Activated CD8-positive, alpha-beta memory T cell treated with anti-CD3 and anti-CD28 coated beads, Interleukin-2, amount 10 ng/mL, durations not matched to agents 7 days and 5 days (primary cell): ENCODE data around the gene MSH2. TPM values are rescaled to one million over a fixed set of nuclear protein-coding genes. Genes with fewer than 3 reads are reported as not detected.

Experiments used
- ATAC-seq: fragments of 150-1000 bp; cut with Tn5 transposase; one replicate; pipeline ENCODE4 v1.10.0; 2021; ENCODE audit warnings: moderate library complexity
- CTCF ChIA-PET: fragments of 350-600 bp; sonication (Branson Sonifier 250); formaldehyde crosslinking; loops from one replicate; lab custom pipeline; 2021; ENCODE audit warnings: antibody characterized with exemption; lab: Charles Lee
- DNase-seq: peaks from one replicate; pipeline ENCODE4 v3.0.0-alpha.2; 2020
- H3K27ac Mint-ChIP-seq: one replicate; pipeline ENCODE4 v1.8.0; 2021; ENCODE audit warnings: mild to moderate bottlenecking, mixed read lengths
- H3K27me3 Mint-ChIP-seq: one replicate; pipeline ENCODE4 v1.8.0; 2021; ENCODE audit warnings: mixed read lengths
- H3K36me3 Mint-ChIP-seq: one replicate; pipeline ENCODE4 v1.8.0; 2021; ENCODE audit warnings: mild to moderate bottlenecking, mixed read lengths
- H3K4me1 Mint-ChIP-seq: one replicate; pipeline ENCODE4 v1.8.0; 2021; ENCODE audit warnings: mixed read lengths
- H3K4me3 Mint-ChIP-seq: one replicate; pipeline ENCODE4 v1.8.0; 2021; ENCODE audit warnings: mild to moderate bottlenecking, moderate library complexity, mixed read lengths
- H3K9me3 Mint-ChIP-seq: one replicate; pipeline ENCODE4 v1.8.0; 2022; ENCODE audit warnings: low read depth, mixed read lengths
- total RNA-seq, 2 experiments: library from RNA; stranded (reverse); gene quantifications; one replicate each; pipeline ENCODE4 v1.2.3, GENCODE V29; 2021

MSH2 gene
- total RNA-seq, 2 experiments from 2014 or later = 45.7 to 57.4 TPM

DNA sequence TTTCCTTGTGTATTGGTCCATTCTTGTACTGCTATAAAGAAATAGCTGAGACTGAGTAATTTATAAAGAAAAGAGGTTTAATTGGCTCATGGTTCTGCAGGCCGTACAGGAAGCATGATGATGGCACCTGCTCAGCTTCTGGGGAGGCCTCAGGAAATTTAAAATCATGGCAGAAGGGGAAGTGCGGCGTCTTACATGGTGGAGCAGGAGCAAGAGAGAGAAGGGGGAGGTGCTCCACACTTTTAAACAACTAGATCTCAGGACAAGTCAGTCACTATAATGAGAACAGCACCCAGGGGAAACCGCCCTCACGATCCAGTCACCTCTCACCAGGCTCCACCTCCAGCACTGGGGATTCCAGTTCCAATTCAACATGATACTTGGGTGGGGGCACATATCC is 54.3 kb downstream of the MSH2 start:
- H3K36me3 Mint-ChIP-seq = peaks cover 46% of the 10 kb centered on the region
- peaks cover 8% of the 10 kb centered on the region for H3K4me1 Mint-ChIP-seq
- H3K27me3 Mint-ChIP-seq = no peaks in the 10 kb centered on the region
- peak overlapping the region; percentile 14 for H3K27ac Mint-ChIP-seq
- DNase-seq (no peak), ATAC-seq (no peak)
- no peak overlapping the region for H3K4me3 Mint-ChIP-seq
- CTCF ChIA-PET = interaction anchor here (0.6 kb wide), 1 partner anchor 18 kb away, joined by 3 read pairs; no protein-coding TSS in a partner anchor
- no peaks in the 10 kb centered on the region for H3K9me3 Mint-ChIP-seq

DNA sequence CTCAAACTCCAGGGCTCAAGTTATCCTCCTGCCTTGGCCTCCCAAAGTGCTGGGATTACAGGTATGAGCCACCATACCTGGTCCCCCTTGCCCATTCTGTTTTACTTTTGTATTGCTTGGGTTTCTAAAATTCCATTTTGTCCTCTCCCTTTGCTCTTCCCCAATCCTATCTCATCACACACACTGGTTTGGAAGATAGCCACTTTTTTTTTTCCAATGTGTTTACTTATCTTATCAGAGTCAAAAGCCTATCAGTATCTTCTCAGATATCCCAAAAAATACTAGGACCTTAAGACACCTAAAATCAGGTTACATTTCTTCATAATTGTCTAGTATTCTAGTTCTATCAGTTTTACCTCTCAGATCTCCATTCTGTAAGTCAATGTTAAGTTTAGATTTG is 56.1 kb downstream of the MSH2 start:
- Mint-ChIP-seq H3K4me3 (no peak overlapping the region), H3K9me3 (no peaks in the 10 kb centered on the region), H3K4me1 (peaks cover 8% of the 10 kb centered on the region), H3K27me3 (no peaks in the 10 kb centered on the region), H3K36me3 (peaks cover 49% of the 10 kb centered on the region), H3K27ac (peak overlapping the region; percentile 17)
- DNase-seq (no peak), ATAC-seq (no peak)
- CTCF ChIA-PET = no interaction called here

DNA sequence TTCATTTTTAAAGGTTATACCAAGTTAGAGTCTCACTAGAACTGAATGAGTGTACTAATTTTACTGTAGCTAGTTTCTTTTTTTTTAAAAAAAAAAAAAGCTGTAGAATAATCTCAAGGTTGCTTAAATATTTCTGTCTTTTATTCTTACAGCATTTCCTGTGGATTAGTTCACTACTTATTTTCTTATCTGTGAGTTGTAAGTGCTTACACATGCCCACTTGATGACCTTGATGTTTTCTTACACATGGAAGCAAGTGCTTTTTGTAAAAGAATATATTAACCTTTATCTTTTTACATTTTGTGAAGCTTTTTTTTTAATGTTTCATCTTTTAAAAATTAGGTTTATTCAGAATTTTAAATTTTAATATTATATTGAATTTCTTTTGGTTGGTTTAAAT is 57.8 kb downstream of the MSH2 start:
- DNase-seq (no peak), ATAC-seq (no peak)
- CTCF ChIA-PET = interaction anchor here (0.7 to 0.9 kb wide), 2 partner anchors 307 to 1106 kb away, joined by 3 read pairs; no protein-coding TSS in a partner anchor

DNA sequence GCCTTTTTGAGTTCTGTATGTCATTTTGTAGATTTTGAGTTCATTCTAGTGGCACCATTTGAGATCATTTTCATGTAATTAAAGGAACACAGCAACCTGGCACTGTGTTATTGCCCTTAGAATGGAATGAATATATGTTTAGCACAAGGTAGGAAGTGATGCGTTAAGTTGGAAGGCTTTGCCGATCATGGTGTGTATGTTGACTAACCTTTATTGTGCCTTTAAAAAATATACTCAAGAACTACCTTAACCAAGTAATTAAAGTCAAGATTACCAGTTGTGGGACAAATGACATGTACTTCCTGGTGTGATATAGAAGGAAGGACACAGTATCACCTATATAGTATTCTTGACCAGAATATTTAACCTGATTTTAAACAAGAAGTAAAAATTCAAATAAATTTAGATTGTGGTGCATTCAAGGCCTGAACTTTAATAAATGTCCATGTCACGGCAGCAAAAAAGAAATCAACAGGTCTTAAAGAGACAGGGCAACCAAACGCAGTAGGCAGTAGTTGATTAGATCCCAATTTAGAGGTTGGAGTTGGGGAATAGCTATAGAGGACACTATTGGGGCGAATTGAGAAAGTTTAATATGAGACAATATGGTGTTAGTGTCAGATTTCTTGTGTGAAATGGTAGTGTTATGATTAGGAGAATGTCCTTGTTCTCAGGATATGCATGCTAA is 68.6 kb downstream of the MSH2 start:
- Mint-ChIP-seq H3K36me3 (peaks cover 33% of the 10 kb centered on the region), H3K9me3 (no peaks in the 10 kb centered on the region), H3K27ac (no peak overlapping the region), H3K4me3 (no peak overlapping the region), H3K4me1 (no peaks in the 10 kb centered on the region), H3K27me3 (no peaks in the 10 kb centered on the region)
- DNase-seq (no peak), ATAC-seq (no peak)
- CTCF ChIA-PET = no interaction called here

More for the DNA sequence above, 57.8 kb downstream of the MSH2 start:
- Mint-ChIP-seq H3K4me3 (no peak overlapping the region), H3K9me3 (no peaks in the 10 kb centered on the region), H3K36me3 (peaks cover 51% of the 10 kb centered on the region), H3K27ac (no peak overlapping the region), H3K27me3 (no peaks in the 10 kb centered on the region), H3K4me1 (peaks cover 8% of the 10 kb centered on the region)

DNA sequence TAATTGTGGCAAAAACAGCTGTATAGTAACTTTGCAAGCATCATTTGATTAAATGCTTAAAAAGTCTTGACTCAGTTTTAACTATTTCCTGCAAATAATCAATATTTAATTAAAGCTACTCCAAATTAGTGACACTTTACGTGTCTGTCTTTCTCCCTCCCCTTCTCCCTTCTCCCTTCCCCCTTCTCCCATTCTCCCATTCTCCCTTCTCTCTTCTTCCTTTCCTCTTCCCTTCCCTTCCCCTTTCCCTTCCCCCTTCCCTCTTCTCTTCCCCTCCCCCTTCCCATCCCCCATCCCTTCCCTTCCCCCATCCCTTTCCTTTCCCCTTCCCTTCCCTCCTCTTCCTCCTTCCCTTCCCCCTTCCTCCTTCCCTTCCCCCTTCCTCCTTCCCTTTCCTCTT is 76.9 kb downstream of the MSH2 start:
- no peaks in the 10 kb centered on the region for H3K4me1 Mint-ChIP-seq

DNA sequence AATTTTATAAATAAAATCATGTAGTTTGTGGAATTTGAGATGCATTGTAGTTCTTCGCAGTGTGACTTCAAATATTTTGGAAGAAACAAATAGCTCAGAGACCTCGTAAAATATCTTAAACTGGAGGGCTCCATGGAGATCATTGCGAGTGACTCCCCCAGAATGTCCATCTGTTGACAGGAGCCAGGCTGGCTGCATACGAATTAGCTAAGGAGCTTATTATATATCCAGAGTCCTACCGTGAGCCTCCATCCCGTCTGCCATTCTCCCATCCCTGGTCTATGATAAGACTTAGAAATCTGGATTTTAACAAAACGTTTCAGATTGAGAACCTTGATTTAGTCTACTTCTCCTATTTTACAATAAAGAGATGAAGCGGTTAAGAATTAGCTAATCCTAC is 80.2 kb downstream of the MSH2 start:
- Mint-ChIP-seq H3K27me3 (no peaks in the 10 kb centered on the region), H3K4me3 (no peak overlapping the region), H3K27ac (no peak overlapping the region), H3K9me3 (no peaks in the 10 kb centered on the region), H3K4me1 (peaks cover 17% of the 10 kb centered on the region), H3K36me3 (peaks cover 50% of the 10 kb centered on the region)
- DNase-seq (no peak), ATAC-seq (no peak)
- CTCF ChIA-PET = interaction anchor here (1.2 kb wide), 1 partner anchor 38 kb away, joined by 3 read pairs; no protein-coding TSS in a partner anchor

More for the DNA sequence above, 76.9 kb downstream of the MSH2 start:
- no peaks in the 10 kb centered on the region for H3K9me3 Mint-ChIP-seq
- H3K36me3 Mint-ChIP-seq = peaks cover 50% of the 10 kb centered on the region
- ATAC-seq (no peak), DNase-seq (no peak)
- no peaks in the 10 kb centered on the region for H3K27me3 Mint-ChIP-seq
- H3K27ac Mint-ChIP-seq = no peak overlapping the region
- H3K4me3 Mint-ChIP-seq = no peak overlapping the region
- CTCF ChIA-PET = no interaction called here

DNA sequence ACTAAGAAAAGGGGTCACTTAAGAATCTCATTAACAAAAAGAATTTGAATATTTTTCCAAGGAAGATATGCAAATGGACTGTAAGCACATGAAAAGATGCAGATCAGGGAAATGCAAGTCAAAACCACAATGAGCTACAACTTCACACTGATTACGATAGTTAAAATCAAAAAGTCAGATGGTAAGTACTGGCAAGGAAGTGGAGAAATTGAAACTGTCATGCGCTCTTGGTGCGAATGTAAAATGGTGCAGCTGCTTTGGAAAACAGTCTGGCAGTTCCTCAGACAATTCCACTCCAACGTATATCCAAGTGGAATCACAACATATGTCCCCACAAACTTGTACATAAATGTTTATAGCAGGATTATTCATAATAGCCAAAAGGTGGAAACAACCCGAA is 81.4 kb downstream of the MSH2 start:
- no peaks in the 10 kb centered on the region for H3K9me3 Mint-ChIP-seq
- H3K27me3 Mint-ChIP-seq = no peaks in the 10 kb centered on the region
- CTCF ChIA-PET = interaction anchor here (1.8 kb wide), 1 partner anchor 11 kb away, joined by 4 read pairs; no protein-coding TSS in a partner anchor
- H3K27ac Mint-ChIP-seq = no peak overlapping the region
- peaks cover 17% of the 10 kb centered on the region for H3K4me1 Mint-ChIP-seq
- H3K4me3 Mint-ChIP-seq = no peak overlapping the region
- peaks cover 47% of the 10 kb centered on the region for H3K36me3 Mint-ChIP-seq
- no peak for DNase-seq
- no peak for ATAC-seq

DNA sequence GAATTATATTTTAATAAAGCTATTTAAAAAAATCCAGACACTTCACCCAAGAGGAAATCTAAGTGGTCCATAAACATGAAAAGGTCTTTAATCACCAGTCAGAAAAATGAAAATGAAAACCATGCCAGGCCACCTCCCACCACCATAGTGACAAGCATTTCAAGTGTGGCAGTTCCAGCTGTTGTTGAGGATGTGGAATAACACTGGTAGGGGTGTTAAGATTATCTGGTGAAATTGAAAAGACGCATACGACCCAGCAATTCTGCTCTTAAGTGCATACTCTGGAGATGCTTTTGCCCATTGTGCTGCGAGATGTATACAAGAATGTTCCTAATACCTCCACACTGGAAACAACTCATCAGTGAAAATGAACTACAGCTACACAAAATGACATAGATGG is 82.2 kb downstream of the MSH2 start:
- H3K9me3 Mint-ChIP-seq = no peaks in the 10 kb centered on the region
- ATAC-seq (no peak), DNase-seq (no peak)
- no peaks in the 10 kb centered on the region for H3K27me3 Mint-ChIP-seq
- H3K4me1 Mint-ChIP-seq = peaks cover 17% of the 10 kb centered on the region
- no peak overlapping the region for H3K4me3 Mint-ChIP-seq
- CTCF ChIA-PET = interaction anchor here (1.8 kb wide), 1 partner anchor 11 kb away, joined by 4 read pairs; no protein-coding TSS in a partner anchor
- H3K36me3 Mint-ChIP-seq = peaks cover 47% of the 10 kb centered on the region
- no peak overlapping the region for H3K27ac Mint-ChIP-seq

DNA sequence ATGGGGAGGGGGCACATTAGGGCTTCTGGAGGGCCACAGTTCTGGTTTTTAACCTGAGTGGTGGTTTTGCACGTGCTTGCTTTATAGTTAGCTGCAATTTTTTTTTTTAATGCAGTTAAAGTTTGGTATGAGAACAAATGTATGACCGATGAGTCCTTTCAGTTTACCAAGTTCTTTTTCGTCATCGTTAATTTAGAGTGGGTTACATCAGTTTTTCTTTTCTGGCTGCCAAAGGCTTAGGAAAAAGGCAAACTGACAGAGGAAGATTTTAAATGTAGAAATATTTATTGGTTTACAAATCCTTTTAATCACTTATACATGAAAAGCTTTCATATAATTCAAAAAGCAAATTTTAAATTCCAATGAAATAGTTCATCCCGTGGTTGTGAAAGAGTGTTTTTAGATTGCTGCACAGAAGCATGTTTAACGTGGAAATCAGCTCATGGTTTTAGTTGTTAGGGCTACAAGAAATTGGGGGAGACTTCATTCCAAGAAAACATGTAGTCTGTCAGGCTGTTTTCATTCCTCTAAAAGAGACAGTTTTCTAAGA is 82.9 kb downstream of the MSH2 start:
- CTCF ChIA-PET = interaction anchor here (0.9 to 1.8 kb wide), 2 partner anchors 9 to 12 kb away, joined by 3 to 4 read pairs; no protein-coding TSS in a partner anchor
- ATAC-seq = no peak

DNA sequence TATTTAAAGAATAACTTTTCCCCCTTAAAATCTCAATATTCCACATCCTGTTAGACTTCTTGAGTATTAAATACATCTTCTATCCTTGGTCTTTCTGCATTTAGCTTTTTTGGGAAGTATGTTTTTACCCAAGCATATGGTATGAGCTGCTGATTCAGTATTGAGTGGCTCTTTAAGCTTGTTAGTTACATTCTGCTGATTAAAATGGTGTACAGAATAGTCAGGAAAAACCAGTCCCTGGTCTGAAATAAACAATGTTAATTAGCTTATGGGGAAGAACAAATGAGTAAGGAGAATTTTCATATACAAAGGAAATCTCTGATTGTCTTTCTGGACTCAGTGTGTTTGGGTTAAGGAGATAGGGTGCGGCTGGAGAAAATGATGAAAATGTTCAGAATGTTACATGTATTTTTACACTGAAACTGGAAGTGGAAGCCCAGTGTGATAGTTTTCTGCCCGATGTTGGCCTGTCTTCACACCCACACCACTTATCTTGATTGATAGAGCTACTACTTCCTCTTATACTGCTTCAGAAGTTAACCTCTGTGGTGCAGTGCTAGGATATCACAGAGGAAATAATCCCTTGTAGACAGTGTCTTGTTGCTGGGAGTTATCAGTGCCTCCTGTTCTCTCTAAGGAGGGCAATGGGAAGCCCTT is 84.0 kb downstream of the MSH2 start:
- H3K4me3 Mint-ChIP-seq = no peak overlapping the region
- H3K27me3 Mint-ChIP-seq = no peaks in the 10 kb centered on the region
- CTCF ChIA-PET = interaction anchor here (0.6 kb wide), 1 partner anchor 34 kb away, joined by 3 read pairs; no protein-coding TSS in a partner anchor

More for the DNA sequence above, 82.9 kb downstream of the MSH2 start:
- Mint-ChIP-seq H3K27ac (peak overlapping the region; percentile 9), H3K4me1 (peaks cover 17% of the 10 kb centered on the region), H3K27me3 (no peaks in the 10 kb centered on the region), H3K4me3 (no peak overlapping the region), H3K36me3 (peaks cover 43% of the 10 kb centered on the region), H3K9me3 (no peaks in the 10 kb centered on the region)
- no peak for DNase-seq

DNA sequence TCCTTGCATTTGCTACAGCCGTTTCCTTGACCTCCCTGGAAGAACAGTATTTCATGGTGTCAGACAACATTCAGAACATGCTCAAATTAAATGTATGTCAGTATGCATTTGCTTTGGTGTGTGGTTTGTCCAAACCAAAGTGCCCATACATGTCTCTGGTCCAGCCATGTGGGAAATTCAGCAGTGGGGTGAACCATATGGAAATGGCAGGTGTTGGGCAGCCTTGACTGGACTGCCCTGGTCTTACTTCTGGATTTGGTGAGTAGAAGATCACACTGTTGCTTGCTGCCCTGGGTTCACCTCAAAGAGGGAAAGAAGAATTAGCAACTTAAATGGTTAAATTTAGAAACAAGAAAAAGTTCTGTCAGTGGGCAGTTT is 84.5 kb downstream of the MSH2 start:
- ATAC-seq = no peak
- H3K27ac Mint-ChIP-seq = no peak overlapping the region

More for the DNA sequence above, 84.0 kb downstream of the MSH2 start:
- H3K36me3 Mint-ChIP-seq = peaks cover 36% of the 10 kb centered on the region
- H3K9me3 Mint-ChIP-seq = no peaks in the 10 kb centered on the region
- ATAC-seq (peak; percentile 78), DNase-seq (no peak)
- peaks cover 17% of the 10 kb centered on the region for H3K4me1 Mint-ChIP-seq
- peak overlapping the region; percentile 41 for H3K27ac Mint-ChIP-seq

DNA sequence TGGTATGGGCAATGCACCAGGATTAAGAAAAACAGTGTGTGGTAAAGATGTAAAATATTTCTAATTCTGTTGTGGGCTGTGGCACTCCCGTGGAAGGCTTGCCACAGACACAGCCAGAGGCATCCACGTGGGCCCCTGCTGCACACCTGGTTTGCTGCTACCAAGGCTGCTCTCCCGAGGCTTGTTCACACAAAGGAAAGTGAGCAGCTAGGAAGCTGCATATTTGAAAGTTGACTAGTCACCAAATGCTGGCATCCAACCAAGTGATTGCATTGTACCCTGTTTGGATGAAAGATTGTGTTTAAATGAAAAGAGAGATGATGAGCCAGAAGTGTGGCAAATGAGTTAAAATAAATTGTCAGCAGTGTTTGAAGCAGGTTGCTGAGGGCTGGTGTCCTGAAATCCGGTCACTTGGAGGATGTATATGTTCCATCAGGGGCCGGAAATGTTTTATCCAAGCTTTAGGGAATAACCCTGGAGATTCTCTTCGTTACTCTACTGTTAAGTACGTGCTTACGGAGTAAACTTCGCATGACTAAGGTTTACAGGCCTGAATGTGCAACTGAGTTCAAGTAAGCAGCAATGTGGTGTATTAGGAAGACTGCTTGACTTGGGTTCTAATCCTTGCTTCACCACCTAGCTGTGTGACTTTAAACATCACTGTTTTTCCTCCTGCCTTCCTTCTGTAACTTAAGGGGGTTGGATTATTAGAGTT is 86.1 kb downstream of the MSH2 start:
- peak; percentile 5 for DNase-seq
- peaks cover 26% of the 10 kb centered on the region for H3K36me3 Mint-ChIP-seq
- no peak overlapping the region for H3K27ac Mint-ChIP-seq
- no peak overlapping the region for H3K4me3 Mint-ChIP-seq
- no peaks in the 10 kb centered on the region for H3K27me3 Mint-ChIP-seq
- H3K4me1 Mint-ChIP-seq = peaks cover 17% of the 10 kb centered on the region
- no peak for ATAC-seq
- CTCF ChIA-PET = no interaction called here
- no peaks in the 10 kb centered on the region for H3K9me3 Mint-ChIP-seq

More for the DNA sequence above, 84.5 kb downstream of the MSH2 start:
- H3K27me3 Mint-ChIP-seq = no peaks in the 10 kb centered on the region
- no peaks in the 10 kb centered on the region for H3K9me3 Mint-ChIP-seq
- no peak overlapping the region for H3K4me3 Mint-ChIP-seq
- DNase-seq = no peak
- H3K36me3 Mint-ChIP-seq = peaks cover 33% of the 10 kb centered on the region
- H3K4me1 Mint-ChIP-seq = peaks cover 17% of the 10 kb centered on the region
- CTCF ChIA-PET = no interaction called here

DNA sequence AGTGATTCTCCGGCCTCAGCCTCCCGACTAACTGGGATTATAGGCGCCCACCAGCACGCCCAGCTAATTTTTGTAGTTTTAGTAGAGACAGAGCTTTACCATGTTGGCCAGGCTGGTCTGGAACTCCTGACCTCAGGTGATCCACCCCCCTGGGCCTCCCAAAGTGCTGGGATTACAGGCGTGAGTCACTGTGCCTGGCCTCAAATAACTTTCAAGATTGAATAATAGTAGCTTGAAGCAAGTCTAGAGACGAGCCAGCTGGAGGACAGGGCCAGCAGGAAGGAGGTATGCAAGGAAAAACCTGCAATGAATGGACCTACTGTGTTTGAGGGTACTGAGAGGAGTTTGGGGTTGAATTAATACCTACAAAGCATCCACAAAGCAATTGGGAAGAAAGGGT is 87.5 kb downstream of the MSH2 start:
- H3K27me3 Mint-ChIP-seq = no peaks in the 10 kb centered on the region
- H3K36me3 Mint-ChIP-seq = peaks cover 14% of the 10 kb centered on the region
- no peaks in the 10 kb centered on the region for H3K9me3 Mint-ChIP-seq
- no peak overlapping the region for H3K27ac Mint-ChIP-seq
- DNase-seq (peak; percentile 16), ATAC-seq (no peak)
- CTCF ChIA-PET = no interaction called here
- H3K4me3 Mint-ChIP-seq = no peak overlapping the region
- peaks cover 15% of the 10 kb centered on the region for H3K4me1 Mint-ChIP-seq
